ENCODE data around the gene VWA3B. TPM values are rescaled to one million over a fixed set of nuclear protein-coding genes. Genes with fewer than 3 reads are reported as not detected.
A peak's percentile ranks its signal among the peaks of the same experiment; 100 is the strongest.
"Not testable (repeated sequence)": the region's sequence is repeated elsewhere in the genome, so short reads cannot be mapped to it uniquely, and the experiment has no call there.

Gene VWA3B
- polyA plus RNA-seq, 5 donors, result 1.9 to 8.0 (median 5.0) TPM

- DNase-seq, result peak in 1 of 2 donors; percentile 14
Observed at GRCh38 chr2:98087447-98088020, 567 bp downstream of the VWA3B start.

DNA sequence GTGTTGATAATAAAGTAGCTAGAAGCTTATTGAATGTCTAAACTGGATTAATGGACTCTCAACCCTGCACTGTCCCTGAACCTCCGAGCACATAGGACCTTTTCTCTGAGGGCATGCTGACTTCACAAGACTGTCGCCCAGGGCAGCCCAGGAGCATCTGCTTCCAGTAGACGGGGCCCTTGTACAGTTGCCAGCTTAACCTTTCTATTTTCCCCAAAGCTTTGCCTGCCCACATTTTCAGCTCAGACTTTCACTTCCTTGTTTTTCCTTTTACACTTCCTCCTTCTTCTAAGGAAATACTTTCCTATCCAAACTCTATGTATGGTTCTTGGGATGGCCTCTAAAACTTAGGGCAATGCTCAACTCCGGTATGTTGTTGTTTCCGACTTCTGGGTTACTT lies 1.3 kb downstream of the VWA3B start:
- DNase-seq, result no peak

GRCh38 chr2:98089941-98090340 lies 3.0 kb downstream of the VWA3B start:
- no peak for DNase-seq

DNA sequence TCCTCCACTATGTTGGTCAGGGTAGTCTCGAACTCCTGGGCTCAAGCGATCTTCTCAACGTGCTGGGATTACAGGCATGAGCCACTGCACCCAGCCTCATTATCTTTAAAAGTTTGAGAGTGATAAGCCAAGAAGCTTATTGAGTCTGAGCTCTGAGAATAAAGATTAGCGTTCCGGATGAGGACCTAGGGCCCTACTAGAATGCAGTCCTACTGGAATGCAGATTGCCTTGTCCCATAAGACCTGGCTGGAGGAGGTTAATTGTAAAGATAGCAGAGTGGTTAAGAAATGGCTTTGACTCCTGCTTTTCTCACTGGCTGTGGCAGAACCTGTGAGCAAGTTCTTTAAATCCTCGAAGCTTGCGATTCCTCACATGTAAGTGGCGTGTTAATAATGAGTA lies 4.0 kb downstream of the VWA3B start:
- DNase-seq, result no peak

GRCh38 chr2:98091738-98092137 lies 4.8 kb downstream of the VWA3B start:
- DNase-seq, result no peak

- DNase-seq, result no peak
Observed at GRCh38 chr2:98093146-98093545, 6.2 kb downstream of the VWA3B start.

DNA sequence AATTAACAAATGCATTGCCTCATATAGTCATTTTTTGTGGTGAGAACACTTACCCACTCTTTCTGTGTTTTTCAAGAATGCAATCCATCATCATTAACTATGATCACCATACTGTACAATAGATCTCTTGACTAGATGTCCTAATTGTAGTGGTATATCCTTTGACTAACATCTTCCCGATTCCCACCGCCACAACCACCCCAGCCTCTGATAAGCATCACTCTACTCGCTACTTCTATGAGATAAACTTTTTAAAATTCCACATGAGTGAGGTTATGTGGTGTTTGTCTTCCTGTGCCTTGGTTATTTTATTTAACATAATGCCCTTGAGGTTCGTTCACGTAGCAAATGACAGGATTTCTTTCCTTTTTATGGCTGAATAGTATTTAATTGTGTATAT lies 6.6 kb downstream of the VWA3B start:
- no peak for DNase-seq

DNA sequence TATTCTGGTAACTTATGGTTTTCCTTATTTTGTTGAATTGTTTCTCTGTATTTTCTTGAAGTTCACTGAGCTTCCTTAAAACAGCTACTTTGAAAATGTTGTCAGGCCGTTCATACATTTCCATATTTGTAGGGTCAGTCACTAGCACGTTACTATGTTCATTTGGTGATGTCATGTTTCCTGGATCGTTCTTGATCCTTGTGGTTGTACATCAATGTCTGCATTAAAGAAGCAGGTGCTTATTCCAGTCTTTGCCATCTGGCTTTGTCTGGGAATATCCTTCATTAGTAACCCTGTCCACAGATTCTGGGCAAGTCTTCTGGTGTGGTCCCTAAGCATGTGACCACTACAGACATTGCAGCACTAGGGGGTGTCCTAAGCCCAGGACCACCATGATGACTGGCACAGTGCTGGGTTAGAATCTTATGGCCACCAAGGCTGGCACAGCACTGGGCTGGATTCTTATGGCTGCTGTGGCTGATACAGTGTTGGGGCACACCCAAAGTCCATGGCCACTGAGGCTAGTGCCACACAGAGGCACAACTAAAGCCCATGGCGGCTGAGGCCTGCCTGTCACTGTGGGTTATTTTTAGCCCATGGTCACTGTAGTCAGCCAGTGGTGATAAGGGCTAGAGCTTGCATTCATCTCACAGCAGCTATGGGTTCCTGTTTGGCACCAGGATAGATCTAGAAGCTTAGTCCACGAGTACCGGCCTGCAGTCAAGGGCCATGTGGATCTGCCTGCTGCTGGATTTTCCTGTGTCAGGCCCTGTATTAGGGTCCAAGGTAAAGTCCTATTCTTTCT lies 13.2 kb downstream of the VWA3B start:
- DNase-seq, result no peak

DNA sequence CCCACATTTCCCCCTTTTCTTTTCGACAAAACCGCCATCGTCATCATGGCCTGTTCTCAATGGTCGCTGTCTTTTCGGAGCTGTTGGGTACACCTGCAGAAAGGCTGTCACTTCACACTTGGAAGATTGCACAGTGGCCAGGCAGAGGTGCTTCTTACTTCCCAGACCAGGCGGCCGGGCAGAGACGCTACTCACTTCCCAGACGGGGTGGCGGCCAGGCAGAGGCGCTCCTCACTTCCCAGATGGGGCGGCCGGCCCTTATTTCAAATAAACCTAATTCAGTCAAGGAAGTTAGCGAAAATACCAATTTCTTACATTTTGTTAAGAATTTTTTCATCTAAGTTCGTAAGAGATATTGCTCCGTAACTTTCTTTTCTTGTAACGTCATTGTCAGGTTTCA lies 15.3 kb downstream of the VWA3B start:
- DNase-seq, result not testable (repeated sequence)

DNA sequence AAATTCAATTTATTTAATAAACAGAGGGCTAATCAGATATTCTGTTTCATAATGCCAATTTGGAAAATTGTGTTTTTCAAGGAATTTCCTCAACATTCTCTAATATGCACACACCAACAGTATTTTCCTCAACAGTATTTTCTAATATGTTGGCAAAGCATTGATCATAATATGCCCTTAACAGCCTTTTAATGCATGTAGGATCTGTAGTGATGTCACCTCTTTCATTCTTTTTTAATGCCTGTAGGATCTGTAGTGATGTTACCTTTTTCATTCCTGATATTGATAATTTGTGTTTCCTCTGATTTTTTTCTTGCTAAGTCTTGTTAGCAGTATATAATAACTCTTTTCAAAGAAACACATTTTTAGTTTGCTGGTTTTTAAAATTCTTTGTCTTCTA lies 15.9 kb downstream of the VWA3B start:
- DNase-seq, result no peak

DNA sequence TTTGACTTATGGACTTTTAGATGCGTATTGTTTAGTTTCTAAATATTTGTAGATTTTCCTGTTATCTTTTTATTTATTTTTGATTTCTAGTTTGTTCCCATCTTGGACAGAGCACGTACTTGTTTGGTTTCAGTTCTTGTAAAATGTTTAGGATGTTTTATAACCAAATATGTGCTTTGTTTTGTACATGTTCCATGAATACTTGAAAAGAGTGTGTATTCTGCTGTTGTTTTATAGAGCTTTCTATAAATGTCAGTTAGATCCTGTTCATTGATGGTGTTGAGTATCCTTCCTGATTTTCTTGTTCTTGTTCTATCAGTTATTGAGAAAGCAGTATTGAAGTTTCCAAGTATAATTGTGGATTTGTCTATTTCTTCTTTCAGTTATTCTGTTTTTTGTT lies 21.1 kb downstream of the VWA3B start:
- DNase-seq, result no peak

GRCh38 chr2:98110741-98111140 lies 23.8 kb downstream of the VWA3B start:
- DNase-seq, result no peak

GRCh38 chr2:98114643-98115330 lies 27.8 kb downstream of the VWA3B start:
- no peak for DNase-seq

DNA sequence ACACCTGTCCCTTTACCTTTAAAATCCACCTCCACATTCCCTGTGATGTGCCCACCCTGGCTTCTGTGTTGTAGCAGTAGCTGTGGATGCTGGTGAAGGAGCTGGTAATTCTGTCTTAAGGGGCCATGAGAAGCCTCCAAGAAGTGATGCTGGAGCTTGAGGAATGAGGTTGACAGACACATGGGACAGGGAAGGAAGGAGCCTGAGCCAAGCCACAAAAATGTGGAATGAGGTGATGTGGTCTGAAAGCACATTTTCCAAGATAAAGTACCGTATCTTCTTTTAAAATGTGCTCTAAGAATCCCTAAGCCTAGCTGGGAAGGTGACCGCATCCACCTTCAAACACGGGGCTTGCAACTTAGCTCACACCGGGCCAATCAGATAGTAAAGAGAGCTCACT lies 31.2 kb downstream of the VWA3B start:
- no peak for DNase-seq

- DNase-seq, result no peak
Observed at GRCh38 chr2:98118852-98119251, 31.9 kb downstream of the VWA3B start.

- DNase-seq, result no peak
Observed at GRCh38 chr2:98121149-98121548, 34.2 kb downstream of the VWA3B start.

DNA sequence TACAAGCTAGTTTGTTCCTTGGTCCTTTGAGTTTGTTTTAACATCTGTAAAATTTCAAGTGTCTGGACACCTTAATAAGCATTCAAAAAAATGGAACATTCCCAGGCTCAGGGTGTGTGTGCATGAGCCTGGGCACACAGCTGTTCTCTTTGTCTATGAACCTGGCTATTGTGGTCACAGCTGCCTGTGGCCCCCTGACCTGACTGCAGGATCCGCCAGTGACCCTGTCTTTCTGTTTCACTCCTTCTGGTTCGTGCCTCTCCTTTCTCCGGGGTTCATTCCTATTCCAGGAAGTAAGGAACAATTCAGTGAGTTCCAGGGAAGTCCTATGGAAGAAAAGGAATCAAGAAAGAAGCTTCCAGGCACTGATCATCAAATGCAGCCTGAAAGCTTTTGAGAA lies 35.6 kb downstream of the VWA3B start:
- DNase-seq, result no peak

- DNase-seq, result no peak
Observed at GRCh38 chr2:98123286-98123685, 36.3 kb downstream of the VWA3B start.

DNA sequence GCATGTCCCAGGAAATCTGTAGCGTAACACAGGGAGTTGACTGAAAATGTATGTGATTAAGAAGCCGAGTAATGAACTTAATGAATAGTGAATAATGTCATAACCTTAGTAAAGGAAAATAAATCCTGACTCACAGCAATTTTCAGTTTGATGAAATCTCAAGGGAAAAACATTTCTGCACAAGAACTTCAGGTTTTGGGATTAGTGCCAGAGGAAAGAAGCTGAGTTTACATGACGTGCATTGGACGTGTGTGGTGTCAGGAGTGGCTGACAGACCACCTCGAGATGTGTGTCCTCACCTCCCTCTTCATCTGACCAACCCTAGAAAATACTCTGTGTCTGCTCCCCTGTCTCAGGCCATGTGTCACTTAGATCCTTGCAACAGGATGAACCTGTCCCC lies 39.1 kb downstream of the VWA3B start:
- DNase-seq, result no peak

- no peak for DNase-seq
Observed at GRCh38 chr2:98127229-98127989, 40.4 kb downstream of the VWA3B start.

DNA sequence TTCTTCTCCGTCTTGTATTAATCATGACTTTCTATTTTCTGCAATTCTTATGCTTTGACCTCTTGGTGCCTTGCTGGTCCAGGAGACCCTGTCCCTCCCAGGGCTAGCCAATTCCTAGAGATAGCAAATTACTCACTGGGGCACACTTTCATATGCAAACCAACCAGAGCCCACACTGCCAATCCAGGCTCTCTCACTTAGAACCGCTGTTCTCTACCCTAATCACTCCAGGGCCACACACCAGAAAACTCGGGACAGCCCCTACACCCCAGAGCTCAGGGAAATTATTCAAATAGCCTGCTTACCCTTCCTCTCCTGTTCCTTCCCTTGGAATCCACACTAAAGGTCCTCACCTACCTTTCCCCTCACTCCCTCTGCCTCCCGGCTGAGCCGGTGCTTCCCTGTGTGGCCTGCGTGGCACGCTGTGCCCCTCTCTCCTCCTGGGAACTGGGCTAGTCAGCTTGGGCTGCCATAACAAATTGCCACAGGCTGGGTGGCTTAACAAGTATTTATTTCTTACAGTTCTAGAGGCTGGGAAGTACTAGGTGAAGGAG lies 41.7 kb downstream of the VWA3B start:
- DNase-seq, result no peak

DNA sequence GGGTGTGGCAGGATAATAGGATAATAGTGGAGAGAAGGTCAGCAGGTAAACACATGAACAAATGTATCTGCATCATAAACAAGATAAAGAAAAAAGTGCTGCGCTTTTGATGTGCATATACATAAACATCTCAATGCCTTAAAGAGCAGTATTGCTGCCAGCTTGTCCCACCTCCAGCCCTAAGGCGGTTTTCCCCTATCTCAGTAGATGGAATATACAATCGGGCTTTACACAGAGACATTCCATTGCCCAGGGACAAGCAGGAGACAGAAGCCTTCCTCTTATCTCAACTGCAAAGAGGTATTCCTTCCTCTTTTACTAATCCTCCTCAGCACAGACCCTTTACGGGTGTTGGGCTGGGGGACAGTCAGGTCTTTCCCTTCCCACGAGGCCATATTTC lies 43.1 kb downstream of the VWA3B start:
- DNase-seq, result not testable (repeated sequence)
